Subcutaneous adipose tissue (tissue), 4 donors: ENCODE results near the gene MOK. TPM values are rescaled to one million over a fixed set of nuclear protein-coding genes. Genes with fewer than 3 reads are reported as not detected.

Experiments used
- CTCF ChIP-seq: fragments of 450-650 bp; IDR thresholded peaks from one replicate; pipeline ENCODE4 v1.5.1; 2016; ENCODE audit warnings: low read depth, mild to moderate bottlenecking, control low read depth, antibody characterized with exemption, moderate library complexity
- total RNA-seq, 4 donors: library from RNA; depleted of rRNA; stranded (reverse); fragments of >200 nt; gene quantifications; one replicate each; pipeline ENCODE4 v1.1.0, GENCODE V29; 2016

The MOK gene
- total RNA-seq, 4 donors from 2014 or later: 4.0 to 13.9 (median 6.1) TPM

GRCh38 chr14:102288139-102288538 is 16.8 kb downstream of the MOK start:
- no peak for TF ChIP-seq CTCF

- TF ChIP-seq CTCF: no peak
These were observed 19.9 kb downstream of the MOK start for GRCh38 chr14:102285106-102285505.

GRCh38 chr14:102283631-102284129 is 21.3 kb downstream of the MOK start:
- no peak for TF ChIP-seq CTCF

- TF ChIP-seq CTCF: no peak
These were observed 22.1 kb downstream of the MOK start for GRCh38 chr14:102282751-102283465.

GRCh38 chr14:102280376-102280962 is 24.5 kb downstream of the MOK start:
- TF ChIP-seq CTCF: no peak

- TF ChIP-seq CTCF: no peak
These were observed 25.1 kb downstream of the MOK start for GRCh38 chr14:102279688-102280348.

GRCh38 chr14:102279282-102279681 is 25.7 kb downstream of the MOK start:
- no peak for TF ChIP-seq CTCF
